ENCODE data around the gene SART1. TPM values are rescaled to one million over a fixed set of nuclear protein-coding genes. Genes with fewer than 3 reads are reported as not detected.

The SART1 gene
- total RNA-seq, 1 experiment from 2014 or later = 67.4 TPM

DNA sequence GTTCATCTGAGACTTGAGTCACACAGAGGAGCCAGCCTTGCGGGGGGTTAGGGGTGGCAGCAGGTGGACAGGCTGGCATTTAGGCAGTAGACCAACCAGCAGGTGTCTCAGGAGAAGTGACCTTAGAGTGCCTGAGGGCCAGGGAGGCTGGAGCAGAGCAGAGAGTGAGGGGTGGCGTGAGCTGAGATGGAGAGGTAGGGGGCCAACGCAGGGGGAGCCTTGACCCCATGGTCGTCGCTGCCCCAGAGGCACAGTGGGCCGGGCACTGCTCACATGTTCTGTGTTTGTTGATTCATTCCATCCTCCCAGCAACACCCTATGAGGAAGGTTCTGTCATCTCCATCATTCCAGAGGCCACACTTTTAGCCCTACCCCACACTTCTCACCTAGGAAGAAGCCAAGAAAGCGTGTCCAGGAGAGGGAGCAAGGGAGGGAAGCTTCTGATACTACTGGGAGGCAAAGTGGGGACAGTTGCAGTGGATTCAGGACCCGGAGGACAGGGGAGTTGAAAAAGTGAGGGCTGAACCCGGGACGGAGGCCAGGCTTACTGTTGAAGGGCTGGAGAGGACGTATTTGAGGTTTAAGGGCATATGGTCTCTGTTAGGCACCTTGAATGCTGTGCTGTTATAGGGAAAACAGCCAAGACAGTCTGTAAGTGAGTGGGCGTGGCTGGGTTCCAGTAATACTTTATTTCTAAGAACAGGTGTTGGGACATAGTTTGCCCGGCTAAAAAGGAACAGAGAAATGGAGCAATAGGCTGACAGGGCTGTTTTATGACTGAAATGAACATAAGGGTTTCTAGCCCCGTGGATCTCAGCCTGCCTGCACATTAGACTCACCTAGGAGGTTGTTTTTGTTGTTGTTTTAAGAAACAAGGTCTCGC is 7.3 kb downstream of the SART1 start:
- Mint-ChIP-seq H3K27me3 (ENCODE audit: insufficient read depth, unreplicated experiment) (no peaks in the 10 kb centered on the region), H3K4me1 (ENCODE audit: insufficient read depth, unreplicated experiment) (peaks cover 29% of the 10 kb centered on the region), H3K27ac (ENCODE audit: low read depth, unreplicated experiment) (peak overlapping the region; percentile 60), H3K4me3 (ENCODE audit: unreplicated experiment) (no peak overlapping the region), H3K9me3 (ENCODE audit: unreplicated experiment) (no peaks in the 10 kb centered on the region), H3K36me3 (ENCODE audit: insufficient read depth, unreplicated experiment) (peaks cover 74% of the 10 kb centered on the region)
- ChIA-PET POLR2A (interaction anchor here (0.6 to 1.9 kb wide), 5 partner anchors 11 to 79 kb away, joined by 3 to 13 read pairs (median 4); partner anchors contain the start of genes CCDC85B and FIBP), CTCF (interaction anchor here (0.6 to 5.6 kb wide), 3 partner anchors 79 to 249 kb away, joined by 3 to 27 read pairs (median 4); partner anchors contain the start of genes CCDC85B and FIBP)
- DNase-seq (ENCODE audit: unreplicated experiment) = peak; percentile 34
- no TSS peak for BruUV-seq (replicated peaks)
- intact Hi-C loops (cut with micrococcal nuclease) = no loop called here
- peak; percentile 9 for TF ChIP-seq CTCF (IDR thresholded peaks at IDR 0.05; ENCODE audit: unreplicated experiment)

- no TSS peak for BruUV-seq (replicated peaks)
- no peak overlapping the region for H3K4me3 Mint-ChIP-seq (ENCODE audit: unreplicated experiment)
- no peak for TF ChIP-seq CTCF (IDR thresholded peaks at IDR 0.05; ENCODE audit: unreplicated experiment)
- H3K27ac Mint-ChIP-seq (ENCODE audit: low read depth, unreplicated experiment) = no peak overlapping the region
- no peaks in the 10 kb centered on the region for H3K9me3 Mint-ChIP-seq (ENCODE audit: unreplicated experiment)
- DNase-seq (ENCODE audit: unreplicated experiment) = no peak
- H3K27me3 Mint-ChIP-seq (ENCODE audit: insufficient read depth, unreplicated experiment) = no peaks in the 10 kb centered on the region
- ChIA-PET POLR2A (interaction anchor here (0.6 to 1.4 kb wide), 3 partner anchors 9 to 349 kb away, joined by 3 read pairs; partner anchors contain the start of gene FOSL1), CTCF (interaction anchor here (3.8 to 5.6 kb wide), 2 partner anchors 83 to 87 kb away, joined by 15 to 27 read pairs; partner anchors contain the start of genes CCDC85B and FIBP)
- peaks cover 25% of the 10 kb centered on the region for H3K4me1 Mint-ChIP-seq (ENCODE audit: insufficient read depth, unreplicated experiment)
- intact Hi-C loops (cut with micrococcal nuclease) = no loop called here
- peaks cover 58% of the 10 kb centered on the region for H3K36me3 Mint-ChIP-seq (ENCODE audit: insufficient read depth, unreplicated experiment)
Measured at GRCh38 chr11:65972116-65972515, 10.6 kb downstream of the SART1 start.

GRCh38 chr11:65973439-65974110 is 12.0 kb downstream of the SART1 start:
- Mint-ChIP-seq H3K27me3 (ENCODE audit: insufficient read depth, unreplicated experiment) (no peaks in the 10 kb centered on the region), H3K27ac (ENCODE audit: low read depth, unreplicated experiment) (peak overlapping the region; percentile 35), H3K4me3 (ENCODE audit: unreplicated experiment) (no peak overlapping the region), H3K9me3 (ENCODE audit: unreplicated experiment) (no peaks in the 10 kb centered on the region), H3K36me3 (ENCODE audit: insufficient read depth, unreplicated experiment) (peaks cover 52% of the 10 kb centered on the region), H3K4me1 (ENCODE audit: insufficient read depth, unreplicated experiment) (peaks cover 18% of the 10 kb centered on the region)
- ChIA-PET CTCF (interaction anchor here (0.6 to 5.6 kb wide), 5 partner anchors 19 to 204 kb away, joined by 3 to 27 read pairs (median 4); partner anchors contain the start of genes CCDC85B and FIBP), POLR2A (interaction anchor here (0.6 to 0.9 kb wide), 2 partner anchors 13 to 75 kb away, joined by 3 to 4 read pairs; no protein-coding TSS in a partner anchor)
- peak; percentile 50 for DNase-seq (ENCODE audit: unreplicated experiment)
- TF ChIP-seq CTCF (IDR thresholded peaks at IDR 0.05; ENCODE audit: unreplicated experiment) = no peak
- no TSS peak for BruUV-seq (replicated peaks)
- intact Hi-C loops (cut with micrococcal nuclease) = no loop called here

- Mint-ChIP-seq H3K4me1 (ENCODE audit: insufficient read depth, unreplicated experiment) (peaks cover 8% of the 10 kb centered on the region), H3K4me3 (ENCODE audit: unreplicated experiment) (no peak overlapping the region), H3K27ac (ENCODE audit: low read depth, unreplicated experiment) (no peak overlapping the region), H3K9me3 (ENCODE audit: unreplicated experiment) (no peaks in the 10 kb centered on the region), H3K27me3 (ENCODE audit: insufficient read depth, unreplicated experiment) (no peaks in the 10 kb centered on the region), H3K36me3 (ENCODE audit: insufficient read depth, unreplicated experiment) (peaks cover 55% of the 10 kb centered on the region)
- BruUV-seq (replicated peaks) = no TSS peak
- POLR2A ChIA-PET = interaction anchor here (0.7 kb wide), 1 partner anchor 22 kb away, joined by 4 read pairs; no protein-coding TSS in a partner anchor
- no peak for DNase-seq (ENCODE audit: unreplicated experiment)
- intact Hi-C loops (cut with micrococcal nuclease) = no loop called here
- no peak for TF ChIP-seq CTCF (IDR thresholded peaks at IDR 0.05; ENCODE audit: unreplicated experiment)
- CTCF ChIA-PET = interaction anchor here (0.7 to 3.5 kb wide), 4 partner anchors 14 to 91 kb away, joined by 3 to 20 read pairs (median 4); no protein-coding TSS in a partner anchor
Measured at GRCh38 chr11:65975771-65976170, 14.2 kb downstream of the SART1 start.

Data from MCF 10A (cell line).